ENCODE results near the gene NFIX. TPM values are rescaled to one million over a fixed set of nuclear protein-coding genes. Genes with fewer than 3 reads are reported as not detected.

Gene NFIX
- total and polyA plus RNA-seq, 2 of the 13 experiments (the other 11 are each of a cell fraction or from before 2014, with no cell fraction given), result 3.4 to 5.4 TPM

DNA sequence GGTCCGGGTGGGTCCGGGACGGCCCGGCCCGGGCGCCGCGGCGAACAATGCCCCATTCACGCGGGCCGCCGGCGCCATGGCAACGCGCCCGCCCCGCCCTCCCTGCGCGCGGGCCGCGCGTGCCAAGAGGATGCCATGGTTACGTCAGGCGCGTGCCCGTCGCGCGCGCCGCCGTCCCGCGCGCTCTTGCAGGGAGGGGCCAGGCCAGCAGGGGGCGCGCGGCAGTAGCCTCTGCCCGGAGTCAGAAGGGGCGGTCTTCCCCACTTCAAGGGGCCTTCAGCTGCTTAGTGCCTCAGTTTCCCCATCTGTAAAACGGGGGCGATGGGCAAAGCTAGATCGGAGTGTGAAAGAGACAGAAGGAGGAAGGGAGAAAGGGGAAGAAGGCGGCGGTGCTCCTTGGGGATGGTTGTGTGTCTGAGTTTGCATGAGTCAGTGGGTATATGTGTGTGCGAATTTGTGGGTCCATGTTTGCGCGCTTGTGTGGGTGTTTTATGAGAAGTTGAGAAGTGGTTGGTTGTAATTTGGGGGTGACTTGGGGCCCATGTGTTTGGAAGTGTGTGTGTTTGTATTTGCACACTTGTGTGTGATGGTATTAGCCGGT lies 11.6 kb upstream of the NFIX start (continued):
- TF ChIP-seq MTERF4 (CRISPR knock-in tag; IDR thresholded peaks at IDR 0.05) (no peak), SMAD1 (CRISPR knock-in tag; IDR thresholded peaks at IDR 0.05; ENCODE audit: borderline replicate concordance, low read depth) (no peak; the same call in 1 of the 2 replicates), ZGPAT (CRISPR knock-in tag; IDR thresholded peaks at IDR 0.05) (peak; percentile 30; the same call in 1 of the 2 replicates), TBP (CRISPR knock-in tag; IDR thresholded peaks at IDR 0.05) (no peak), ZNF501 (CRISPR knock-in tag; IDR thresholded peaks at IDR 0.05) (0 out of 2 replicates have a peak, but pooled peaks have one; percentile 58), ZFYVE20 (CRISPR knock-in tag; IDR thresholded peaks at IDR 0.05; ENCODE audit: borderline replicate concordance, low read depth) (no peak), GABPB1 (CRISPR knock-in tag; IDR thresholded peaks at IDR 0.05) (peak; percentile 63; the same call in 1 of the 2 replicates), ZNF605 (CRISPR knock-in tag; IDR thresholded peaks at IDR 0.05) (no peak), NFKBIZ (CRISPR knock-in tag; IDR thresholded peaks at IDR 0.05) (no peak), ZMAT3 (CRISPR knock-in tag; conservative IDR thresholded peaks at IDR 0.05) (no peak), ZBTB8A (CRISPR knock-in tag; IDR thresholded peaks at IDR 0.05; ENCODE audit: borderline replicate concordance, low read depth) (no peak), ARID3A (IDR thresholded peaks at IDR 0.05; ENCODE audit: low read depth, low read length) (no peak), ISX (CRISPR knock-in tag; conservative IDR thresholded peaks at IDR 0.05) (no peak), ATF7 (IDR thresholded peaks at IDR 0.05) (no peak), ATF7 (CRISPR knock-in tag; IDR thresholded peaks at IDR 0.05) (peak; percentile 79)
- TF ChIP-seq, protein P1, sequence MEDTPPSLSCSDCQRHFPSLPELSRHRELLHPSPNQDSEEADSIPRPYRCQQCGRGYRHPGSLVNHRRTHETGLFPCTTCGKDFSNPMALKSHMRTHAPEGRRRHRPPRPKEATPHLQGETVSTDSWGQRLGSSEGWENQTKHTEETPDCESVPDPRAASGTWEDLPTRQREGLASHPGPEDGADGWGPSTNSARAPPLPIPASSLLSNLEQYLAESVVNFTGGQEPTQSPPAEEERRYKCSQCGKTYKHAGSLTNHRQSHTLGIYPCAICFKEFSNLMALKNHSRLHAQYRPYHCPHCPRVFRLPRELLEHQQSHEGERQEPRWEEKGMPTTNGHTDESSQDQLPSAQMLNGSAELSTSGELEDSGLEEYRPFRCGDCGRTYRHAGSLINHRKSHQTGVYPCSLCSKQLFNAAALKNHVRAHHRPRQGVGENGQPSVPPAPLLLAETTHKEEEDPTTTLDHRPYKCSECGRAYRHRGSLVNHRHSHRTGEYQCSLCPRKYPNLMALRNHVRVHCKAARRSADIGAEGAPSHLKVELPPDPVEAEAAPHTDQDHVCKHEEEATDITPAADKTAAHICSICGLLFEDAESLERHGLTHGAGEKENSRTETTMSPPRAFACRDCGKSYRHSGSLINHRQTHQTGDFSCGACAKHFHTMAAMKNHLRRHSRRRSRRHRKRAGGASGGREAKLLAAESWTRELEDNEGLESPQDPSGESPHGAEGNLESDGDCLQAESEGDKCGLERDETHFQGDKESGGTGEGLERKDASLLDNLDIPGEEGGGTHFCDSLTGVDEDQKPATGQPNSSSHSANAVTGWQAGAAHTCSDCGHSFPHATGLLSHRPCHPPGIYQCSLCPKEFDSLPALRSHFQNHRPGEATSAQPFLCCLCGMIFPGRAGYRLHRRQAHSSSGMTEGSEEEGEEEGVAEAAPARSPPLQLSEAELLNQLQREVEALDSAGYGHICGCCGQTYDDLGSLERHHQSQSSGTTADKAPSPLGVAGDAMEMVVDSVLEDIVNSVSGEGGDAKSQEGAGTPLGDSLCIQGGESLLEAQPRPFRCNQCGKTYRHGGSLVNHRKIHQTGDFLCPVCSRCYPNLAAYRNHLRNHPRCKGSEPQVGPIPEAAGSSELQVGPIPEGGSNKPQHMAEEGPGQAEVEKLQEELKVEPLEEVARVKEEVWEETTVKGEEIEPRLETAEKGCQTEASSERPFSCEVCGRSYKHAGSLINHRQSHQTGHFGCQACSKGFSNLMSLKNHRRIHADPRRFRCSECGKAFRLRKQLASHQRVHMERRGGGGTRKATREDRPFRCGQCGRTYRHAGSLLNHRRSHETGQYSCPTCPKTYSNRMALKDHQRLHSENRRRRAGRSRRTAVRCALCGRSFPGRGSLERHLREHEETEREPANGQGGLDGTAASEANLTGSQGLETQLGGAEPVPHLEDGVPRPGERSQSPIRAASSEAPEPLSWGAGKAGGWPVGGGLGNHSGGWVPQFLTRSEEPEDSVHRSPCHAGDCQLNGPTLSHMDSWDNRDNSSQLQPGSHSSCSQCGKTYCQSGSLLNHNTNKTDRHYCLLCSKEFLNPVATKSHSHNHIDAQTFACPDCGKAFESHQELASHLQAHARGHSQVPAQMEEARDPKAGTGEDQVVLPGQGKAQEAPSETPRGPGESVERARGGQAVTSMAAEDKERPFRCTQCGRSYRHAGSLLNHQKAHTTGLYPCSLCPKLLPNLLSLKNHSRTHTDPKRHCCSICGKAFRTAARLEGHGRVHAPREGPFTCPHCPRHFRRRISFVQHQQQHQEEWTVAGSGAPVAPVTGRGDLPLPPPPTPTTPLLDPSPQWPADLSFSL (CRISPR knock-in tag; IDR thresholded peaks at IDR 0.05), result peak; percentile 91
- TF ChIP-seq, protein P2, sequence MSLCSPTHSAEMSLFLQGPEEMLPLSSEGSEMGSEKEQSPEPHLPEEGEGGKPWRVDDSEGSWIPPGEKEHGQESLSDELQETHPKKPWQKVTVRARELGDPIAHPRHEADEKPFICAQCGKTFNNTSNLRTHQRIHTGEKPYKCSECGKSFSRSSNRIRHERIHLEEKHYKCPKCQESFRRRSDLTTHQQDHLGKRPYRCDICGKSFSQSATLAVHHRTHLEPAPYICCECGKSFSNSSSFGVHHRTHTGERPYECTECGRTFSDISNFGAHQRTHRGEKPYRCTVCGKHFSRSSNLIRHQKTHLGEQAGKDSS (CRISPR knock-in tag; IDR thresholded peaks at IDR 0.05; ENCODE audit: borderline replicate concordance, low read depth), result peak; percentile 81; the same call in 1 of the 2 replicates
